Progenitor cell of endocrine pancreas (in vitro differentiated cells): ENCODE results near the gene STK11IP. TPM values are rescaled to one million over a fixed set of nuclear protein-coding genes. Genes with fewer than 3 reads are reported as not detected.

Source experiments
- DNase-seq: peaks from one replicate; pipeline ENCODE4 v3.0.0; 2021; ENCODE audit warnings: low spot score; ENCODE audit not compliant: unreplicated experiment
- H3K27ac Mint-ChIP-seq: 2 replicates; pipeline ENCODE4 v1.8.0; 2021; ENCODE audit warnings: mild to moderate bottlenecking, moderate library complexity, mixed read lengths
- H3K27me3 Mint-ChIP-seq: 2 replicates; pipeline ENCODE4 v1.8.0; 2021; ENCODE audit warnings: mixed read lengths
- H3K36me3 Mint-ChIP-seq: 2 replicates; pipeline ENCODE4 v1.8.0; 2022; ENCODE audit warnings: mixed read lengths; ENCODE audit not compliant: insufficient read depth
- H3K4me1 Mint-ChIP-seq: 2 replicates; pipeline ENCODE4 v1.8.0; 2021; ENCODE audit warnings: low read depth, mixed read lengths
- H3K4me3 Mint-ChIP-seq: 2 replicates; pipeline ENCODE4 v1.8.0; 2021; ENCODE audit warnings: low read depth, mild to moderate bottlenecking, moderate library complexity, mixed read lengths
- H3K9me3 Mint-ChIP-seq: 2 replicates; pipeline ENCODE4 v1.8.0; 2021; ENCODE audit warnings: low read depth, mixed read lengths
- CTCF ChIP-seq: fragments of 200-600 bp; sonication (generic); IDR thresholded peaks from one replicate; pipeline ENCODE4 v1.5.0; 2021; ENCODE audit warnings: antibody characterized with exemption, mild to moderate bottlenecking; ENCODE audit not compliant: unreplicated experiment
- total RNA-seq: library from RNA; stranded (reverse); gene quantifications from 2 replicates; pipeline ENCODE4 v1.2.1, GENCODE V29; 2021

Gene STK11IP
- total RNA-seq, 1 donor from 2014 or later: 39.7 TPM

GRCh38 chr2:219560037-219560892 lies 37.4 kb upstream of the STK11IP start:
- peak; percentile 71 for TF ChIP-seq CTCF
- Mint-ChIP-seq H3K36me3 (peaks cover 17% of the 10 kb centered on the region), H3K4me3 (no peak overlapping the region), H3K4me1 (peaks cover 11% of the 10 kb centered on the region), H3K27me3 (no peaks in the 10 kb centered on the region), H3K9me3 (no peaks in the 10 kb centered on the region), H3K27ac (no peak overlapping the region)
- DNase-seq: no peak

- Mint-ChIP-seq H3K9me3 (no peaks in the 10 kb centered on the region), H3K4me3 (no peak overlapping the region), H3K27me3 (no peaks in the 10 kb centered on the region), H3K4me1 (peaks cover 11% of the 10 kb centered on the region), H3K27ac (no peak overlapping the region), H3K36me3 (peaks cover 16% of the 10 kb centered on the region)
- TF ChIP-seq CTCF: no peak
- DNase-seq: no peak
Measured at GRCh38 chr2:219560893-219561178, 36.8 kb upstream of the STK11IP start.

GRCh38 chr2:219561179-219562048 lies 36.2 kb upstream of the STK11IP start:
- TF ChIP-seq CTCF: no peak
- Mint-ChIP-seq H3K4me3 (no peak overlapping the region), H3K9me3 (no peaks in the 10 kb centered on the region), H3K27ac (peak overlapping the region; percentile 20), H3K4me1 (peaks cover 11% of the 10 kb centered on the region), H3K27me3 (no peaks in the 10 kb centered on the region), H3K36me3 (peaks cover 21% of the 10 kb centered on the region)
- DNase-seq: no peak

- H3K36me3 Mint-ChIP-seq: peaks cover 24% of the 10 kb centered on the region
- TF ChIP-seq CTCF: no peak
- peak overlapping the region; percentile 29 for H3K27ac Mint-ChIP-seq
- no peaks in the 10 kb centered on the region for H3K27me3 Mint-ChIP-seq
- DNase-seq: no peak
- no peaks in the 10 kb centered on the region for H3K9me3 Mint-ChIP-seq
- peaks cover 11% of the 10 kb centered on the region for H3K4me1 Mint-ChIP-seq
- H3K4me3 Mint-ChIP-seq: no peak overlapping the region
Measured at GRCh38 chr2:219562049-219563020, 35.3 kb upstream of the STK11IP start.
